ENCODE results near the gene SLX9. TPM values are rescaled to one million over a fixed set of nuclear protein-coding genes. Genes with fewer than 3 reads are reported as not detected.

SLX9 gene
- total RNA-seq, 1 experiment from 2014 or later: 74.3 TPM

- no peak overlapping the region for H3K14ac ChIP-seq (ENCODE audit: insufficient read depth, low read length)
- Mint-ChIP-seq H3K9me3 (peaks cover 0 to 2% of the 10 kb centered on the region in 2 experiments; a peak in 2 of 5 replicates), H3K27me3 (ENCODE audit: low read depth) (peaks cover 59% of the 10 kb centered on the region), H3K36me3 (ENCODE audit: insufficient read depth in 1 of 3, low read depth in 3 of 3) (peaks cover 0 to 4% (median 0%) of the 10 kb centered on the region in 3 experiments; a peak in 2 of 7 replicates), H3K4me1 (peaks cover 42 to 43% of the 10 kb centered on the region in 2 experiments), H3K27ac (no peak overlapping the region), H3K4me3 (no peak overlapping the region)
- no peak overlapping the region for H3K18ac ChIP-seq (ENCODE audit: insufficient read length, low read depth, low read length)
- no peak overlapping the region for H3T11ph ChIP-seq (ENCODE audit: low read length)
- no peak overlapping the region for H3K4ac ChIP-seq (ENCODE audit: low read depth, low read length)
- H3K27me3 ChIP-seq (ENCODE audit: insufficient read depth, low read length): no peaks in the 10 kb centered on the region; the same call in 1 of the 2 replicates
- H3K79me2 ChIP-seq (ENCODE audit: insufficient read depth, low read length): no peaks in the 10 kb centered on the region
- H4K8ac ChIP-seq (replicated peaks; ENCODE audit: insufficient read length, low read depth, low read length): no peak overlapping the region
- H3K56ac ChIP-seq (ENCODE audit: insufficient read length, low read depth, low read length): no peak overlapping the region
- H3K4me1 ChIP-seq (ENCODE audit: insufficient read depth, low read length): no peaks in the 10 kb centered on the region; the same call in 1 of the 2 replicates
- no peak overlapping the region for H2BK20ac ChIP-seq (ENCODE audit: low read depth, low read length, poor library complexity, severe bottlenecking)
- no peaks in the 10 kb centered on the region for H3K79me1 ChIP-seq (ENCODE audit: insufficient read depth, low read depth, low read length, poor library complexity, severe bottlenecking)
- H2AK5ac ChIP-seq (ENCODE audit: insufficient read length, low read length): no peak overlapping the region
- H3K4me2 ChIP-seq (ENCODE audit: insufficient read depth, insufficient read length, low read length): no peak overlapping the region
- H2BK12ac ChIP-seq (ENCODE audit: insufficient read length, low read depth, low read length): no peak overlapping the region
- no CpG with 5 or more reads among the region's 14 CpGs for WGBS (ENCODE audit: extremely low coverage, insufficient read length, low lambda C conversion rate)
- H3K23ac ChIP-seq (ENCODE audit: insufficient read length, low read depth, low read length): no peak overlapping the region
- no peak overlapping the region for H2BK120ac ChIP-seq (ENCODE audit: low read depth, low read length, poor library complexity, severe bottlenecking)
- TF ChIP-seq CTCF (conservative IDR thresholded peaks at IDR 0.05): no peak
- H3K27ac ChIP-seq (ENCODE audit: insufficient read length, low read depth, low read length): no peak overlapping the region
- no peaks in the 10 kb centered on the region for H3K9me3 ChIP-seq (ENCODE audit: control insufficient read depth, low read depth, low read length)
- H4K20me1 ChIP-seq (ENCODE audit: control insufficient read depth, insufficient read depth, insufficient read length): no peaks in the 10 kb centered on the region
- no peak overlapping the region for H4K5ac ChIP-seq (ENCODE audit: insufficient read length, low read depth, low read length)
- DNase-seq: no peak
- H2BK15ac ChIP-seq (ENCODE audit: low read depth, low read length): no peak overlapping the region
- H2BK5ac ChIP-seq (ENCODE audit: insufficient read length, low read length): no peak overlapping the region
- no peaks in the 10 kb centered on the region for H3K23me2 ChIP-seq (ENCODE audit: insufficient read length, low read depth, low read length, poor library complexity, severe bottlenecking)
- no peak overlapping the region for H2AFZ ChIP-seq (ENCODE audit: low read length)
- no peak overlapping the region for H3K9ac ChIP-seq (ENCODE audit: extremely low read depth, insufficient read length, low read length)
- H4K91ac ChIP-seq (ENCODE audit: insufficient read length, low read depth, low read length): no peak overlapping the region
Observed at GRCh38 chr21:45014747-45015468, 75.1 kb downstream of the SLX9 start.
